ENCODE results near the gene DNAJB4. TPM values are rescaled to one million over a fixed set of nuclear protein-coding genes. Genes with fewer than 3 reads are reported as not detected.

Gene DNAJB4
- total RNA-seq, 2 experiments from 2014 or later = 19.2 to 22.7 TPM

- no peak for ATAC-seq (ENCODE audit: poor library complexity)
- Histone ChIP-seq H3K27me3 (ENCODE audit: control insufficient read depth in 1 of 2, insufficient read depth in 2 of 2, low read length in 2 of 2) (no peaks in the 10 kb centered on the region), H3K36me3 (ENCODE audit: insufficient read depth, low read length) (no peaks in the 10 kb centered on the region), H3K4me3 (ENCODE audit: low read length) (no peak overlapping the region), H3K9me3 (ENCODE audit: control insufficient read depth in 1 of 2, insufficient read depth in 1 of 2, low read length in 2 of 2) (no peaks in the 10 kb centered on the region), H3K27ac (ENCODE audit: low read depth in 1 of 2, low read length in 2 of 2) (no peak overlapping the region), H3K4me1 (ENCODE audit: insufficient read depth, low read length) (no peaks in the 10 kb centered on the region)
- no peak overlapping the region for H3K27ac Mint-ChIP-seq
- peaks cover 17% of the 10 kb centered on the region for H3K36me3 Mint-ChIP-seq (ENCODE audit: low read depth)
- H3K27me3 Mint-ChIP-seq = no peaks in the 10 kb centered on the region
- TF ChIP-seq, protein P1, sequence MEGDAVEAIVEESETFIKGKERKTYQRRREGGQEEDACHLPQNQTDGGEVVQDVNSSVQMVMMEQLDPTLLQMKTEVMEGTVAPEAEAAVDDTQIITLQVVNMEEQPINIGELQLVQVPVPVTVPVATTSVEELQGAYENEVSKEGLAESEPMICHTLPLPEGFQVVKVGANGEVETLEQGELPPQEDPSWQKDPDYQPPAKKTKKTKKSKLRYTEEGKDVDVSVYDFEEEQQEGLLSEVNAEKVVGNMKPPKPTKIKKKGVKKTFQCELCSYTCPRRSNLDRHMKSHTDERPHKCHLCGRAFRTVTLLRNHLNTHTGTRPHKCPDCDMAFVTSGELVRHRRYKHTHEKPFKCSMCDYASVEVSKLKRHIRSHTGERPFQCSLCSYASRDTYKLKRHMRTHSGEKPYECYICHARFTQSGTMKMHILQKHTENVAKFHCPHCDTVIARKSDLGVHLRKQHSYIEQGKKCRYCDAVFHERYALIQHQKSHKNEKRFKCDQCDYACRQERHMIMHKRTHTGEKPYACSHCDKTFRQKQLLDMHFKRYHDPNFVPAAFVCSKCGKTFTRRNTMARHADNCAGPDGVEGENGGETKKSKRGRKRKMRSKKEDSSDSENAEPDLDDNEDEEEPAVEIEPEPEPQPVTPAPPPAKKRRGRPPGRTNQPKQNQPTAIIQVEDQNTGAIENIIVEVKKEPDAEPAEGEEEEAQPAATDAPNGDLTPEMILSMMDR (IDR thresholded peaks at IDR 0.05) = no peak
- peaks cover 28% of the 10 kb centered on the region for H3K4me1 Mint-ChIP-seq (ENCODE audit: low read depth)
- H3K4me3 Mint-ChIP-seq = no peak overlapping the region
- POLR2A ChIA-PET = interaction anchor here (3.7 kb wide), 1 partner anchor 15 kb away, joined by 16 read pairs; the partner anchor contains the start of gene DNAJB4
- DNase-seq = no peak
- intact Hi-C loops (cut with DNase I, micrococcal nuclease) = no loop called here
- H3K9me3 Mint-ChIP-seq = no peaks in the 10 kb centered on the region
- CTCF ChIA-PET = no interaction called here
Measured at GRCh38 chr1:77989744-77990143, 15.0 kb upstream of the DNAJB4 start.

DNA sequence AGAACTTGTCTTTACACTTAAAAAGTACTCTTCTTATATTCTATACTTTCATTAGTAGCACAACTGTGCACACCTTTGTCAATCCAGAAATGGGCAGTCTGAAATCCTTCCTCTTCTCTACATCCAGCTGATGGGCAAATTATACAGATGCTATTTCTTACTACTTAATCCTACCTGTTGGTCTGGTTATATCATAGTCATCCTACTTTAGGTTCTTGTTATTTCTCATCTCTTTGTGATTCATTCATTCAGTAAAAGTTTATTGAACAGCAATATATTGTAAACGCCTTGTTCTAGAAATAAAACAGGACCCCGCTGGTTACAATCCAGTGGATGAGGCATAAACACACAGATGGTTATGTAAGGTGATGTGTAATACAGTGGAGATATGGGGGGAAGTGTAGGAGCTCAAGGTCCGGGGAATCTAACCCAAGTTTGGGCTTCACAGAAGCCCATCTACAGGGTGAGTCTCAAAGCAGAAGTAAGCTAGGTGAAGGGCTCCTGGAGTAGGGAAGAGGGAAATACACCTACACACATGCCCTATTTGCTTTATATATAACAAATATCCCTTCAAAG, 14.0 kb upstream of the DNAJB4 start:
- no peaks in the 10 kb centered on the region for H3K27me3 ChIP-seq (ENCODE audit: control insufficient read depth in 1 of 2, insufficient read depth in 2 of 2, low read length in 2 of 2)
- no peak overlapping the region for H3K4me3 ChIP-seq (ENCODE audit: low read length)
- CTCF ChIA-PET = interaction anchor here (1.0 to 1.2 kb wide), 2 partner anchors 12 to 14 kb away, joined by 3 read pairs; no protein-coding TSS in a partner anchor
- intact Hi-C loops (cut with DNase I, micrococcal nuclease) = no loop called here
- H3K4me1 ChIP-seq (ENCODE audit: insufficient read depth, low read length) = no peaks in the 10 kb centered on the region
- no peaks in the 10 kb centered on the region for H3K9me3 ChIP-seq (ENCODE audit: control insufficient read depth in 1 of 2, insufficient read depth in 1 of 2, low read length in 2 of 2)
- Mint-ChIP-seq H3K4me3 (no peak overlapping the region), H3K4me1 (ENCODE audit: low read depth) (peaks cover 24% of the 10 kb centered on the region), H3K9me3 (no peaks in the 10 kb centered on the region), H3K27me3 (no peaks in the 10 kb centered on the region), H3K36me3 (ENCODE audit: low read depth) (peaks cover 15% of the 10 kb centered on the region), H3K27ac (no peak overlapping the region)
- TF ChIP-seq, protein P1 (IDR thresholded peaks at IDR 0.05) = no peak
- H3K36me3 ChIP-seq (ENCODE audit: insufficient read depth, low read length) = no peaks in the 10 kb centered on the region
- no peak overlapping the region for H3K27ac ChIP-seq (ENCODE audit: low read depth in 1 of 2, low read length in 2 of 2)
- POLR2A ChIA-PET = interaction anchor here (0.6 to 3.7 kb wide), 3 partner anchors 10 to 233 kb away, joined by 4 to 16 read pairs (median 7); partner anchors contain the start of gene DNAJB4
- DNase-seq = no peak
- no peak for ATAC-seq (ENCODE audit: poor library complexity)

GRCh38 chr1:77991638-77992037, 13.1 kb upstream of the DNAJB4 start:
- Histone ChIP-seq H3K9me3 (ENCODE audit: control insufficient read depth in 1 of 2, insufficient read depth in 1 of 2, low read length in 2 of 2) (no peaks in the 10 kb centered on the region), H3K27ac (ENCODE audit: low read depth in 1 of 2, low read length in 2 of 2) (no peak overlapping the region), H3K4me3 (ENCODE audit: low read length) (no peak overlapping the region), H3K27me3 (ENCODE audit: control insufficient read depth in 1 of 2, insufficient read depth in 2 of 2, low read length in 2 of 2) (no peaks in the 10 kb centered on the region), H3K36me3 (ENCODE audit: insufficient read depth, low read length) (no peaks in the 10 kb centered on the region), H3K4me1 (ENCODE audit: insufficient read depth, low read length) (no peaks in the 10 kb centered on the region)
- DNase-seq (no peak), ATAC-seq (ENCODE audit: poor library complexity) (no peak)
- intact Hi-C loops (cut with DNase I, micrococcal nuclease) = no loop called here
- TF ChIP-seq, protein P1 (IDR thresholded peaks at IDR 0.05) = no peak
- ChIA-PET POLR2A (interaction anchor here (0.6 to 1.5 kb wide), 2 partner anchors 11 to 234 kb away, joined by 4 to 7 read pairs; no protein-coding TSS in a partner anchor), CTCF (interaction anchor here (1.0 to 1.2 kb wide), 2 partner anchors 11 to 13 kb away, joined by 3 read pairs; no protein-coding TSS in a partner anchor)
- Mint-ChIP-seq H3K9me3 (no peaks in the 10 kb centered on the region), H3K27me3 (no peaks in the 10 kb centered on the region), H3K4me1 (ENCODE audit: low read depth) (peaks cover 24% of the 10 kb centered on the region), H3K36me3 (ENCODE audit: low read depth) (peaks cover 15% of the 10 kb centered on the region), H3K27ac (no peak overlapping the region), H3K4me3 (no peak overlapping the region)
